GM19395 (cell line): Measurements from ENCODE around the gene KRTAP5-11.
"Not testable (repeated sequence)": the region's sequence is repeated elsewhere in the genome, so short reads cannot be mapped to it uniquely, and the experiment has no call there.

Source experiments
- ATAC-seq: cut with Tn5 transposase; IDR thresholded peaks from one replicate; pipeline ENCODE4 v1.9.1; 2021; ENCODE audit warnings: mild to moderate bottlenecking, moderate library complexity; ENCODE audit not compliant: unreplicated experiment

KRTAP5-11 gene

GRCh38 chr11:71582969-71583368 is 294 bp upstream of the KRTAP5-11 start:
- ATAC-seq = not testable (repeated sequence)

DNA sequence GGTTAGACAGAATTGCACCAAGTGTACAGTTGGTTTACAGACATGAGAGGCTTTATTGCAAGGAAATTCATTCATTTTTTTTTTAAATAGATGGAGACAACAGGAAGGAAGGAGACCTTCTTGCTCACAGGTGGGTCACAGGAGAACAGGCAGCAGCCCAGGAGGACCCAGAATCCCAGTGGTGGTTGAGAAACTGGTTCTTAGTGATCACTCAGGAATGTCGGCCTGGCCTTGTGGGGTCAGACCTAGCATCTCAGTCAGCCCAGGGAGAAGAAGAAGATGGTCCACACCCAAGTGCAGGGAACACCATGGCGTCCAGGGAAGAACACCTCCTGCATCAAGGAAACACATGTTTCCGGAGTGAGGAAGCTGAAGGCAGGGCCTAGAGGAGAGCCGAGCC is 849 bp downstream of the KRTAP5-11 start:
- ATAC-seq = no peak

- ATAC-seq = no peak
Observed at GRCh38 chr11:71580057-71581003, 2.3 kb downstream of the KRTAP5-11 start.

DNA sequence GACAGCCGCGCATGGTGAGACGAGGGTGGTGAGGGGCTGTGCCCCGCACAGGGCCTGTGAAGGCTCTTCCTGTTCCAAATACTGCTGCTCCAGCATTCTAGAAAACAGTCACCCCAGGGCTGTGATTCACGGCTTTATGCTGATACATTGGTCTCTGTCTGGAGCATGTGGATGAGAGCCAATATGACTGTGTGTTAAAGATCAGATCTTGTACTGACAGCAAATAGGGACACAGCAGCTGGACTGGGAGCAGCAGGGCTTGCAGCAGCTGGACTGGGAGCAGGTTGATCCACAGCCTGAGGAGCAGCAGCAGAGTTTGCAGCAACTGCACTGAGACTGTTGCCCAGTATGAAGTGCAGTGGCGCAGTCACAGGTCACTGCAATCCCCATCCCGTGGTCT is 3.2 kb downstream of the KRTAP5-11 start:
- ATAC-seq = not testable (repeated sequence)

DNA sequence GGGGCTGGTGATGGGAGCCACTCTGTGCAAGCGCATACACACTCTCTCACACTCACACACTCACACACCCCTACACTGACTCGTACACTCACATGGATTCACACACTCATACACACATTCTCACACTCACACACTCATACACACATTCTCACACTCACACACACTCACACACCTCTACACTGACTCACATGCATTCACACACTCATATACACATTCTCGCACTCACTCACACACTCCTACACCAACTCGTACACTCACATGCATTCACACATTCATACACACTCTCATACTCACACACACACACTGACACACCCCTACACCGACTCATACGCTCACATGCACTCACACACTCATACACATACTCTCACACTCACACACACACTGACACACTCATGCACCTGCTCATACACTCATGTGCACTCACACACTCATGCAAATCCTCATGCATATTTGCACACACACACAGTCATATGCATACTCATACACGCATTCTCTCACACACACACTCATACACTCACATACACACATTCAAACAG is 5.1 kb downstream of the KRTAP5-11 start:
- no peak for ATAC-seq

GRCh38 chr11:71576688-71577465 is 5.8 kb downstream of the KRTAP5-11 start:
- ATAC-seq = not testable (repeated sequence)

GRCh38 chr11:71575723-71576424 is 6.8 kb downstream of the KRTAP5-11 start:
- no peak for ATAC-seq

- ATAC-seq = no peak
Observed at GRCh38 chr11:71574418-71574817, 8.3 kb downstream of the KRTAP5-11 start.

DNA sequence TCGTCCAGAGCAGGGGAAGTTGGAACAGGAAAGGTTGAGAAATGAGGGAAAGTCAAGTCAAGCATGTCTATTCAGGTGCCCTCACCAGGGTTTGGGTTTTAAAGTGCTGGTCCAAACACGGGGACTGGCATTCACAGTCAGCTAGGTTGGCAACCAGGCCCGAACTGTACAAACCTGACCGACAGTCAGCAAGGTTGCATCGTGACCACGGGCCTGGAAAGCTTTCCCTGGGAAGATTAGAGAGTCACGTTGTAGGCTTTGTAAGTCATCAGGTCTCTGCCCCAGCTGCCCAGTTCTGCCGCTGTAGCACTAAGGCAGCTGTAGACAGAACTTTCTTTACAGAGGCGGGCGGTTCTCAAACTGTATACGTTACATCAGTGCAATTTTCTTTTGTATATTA is 9.9 kb downstream of the KRTAP5-11 start:
- ATAC-seq = no peak

- ATAC-seq = not testable (repeated sequence)
Observed at GRCh38 chr11:71571101-71571850, 11.4 kb downstream of the KRTAP5-11 start.

GRCh38 chr11:71568704-71569349 is 13.8 kb downstream of the KRTAP5-11 start:
- no peak for ATAC-seq

DNA sequence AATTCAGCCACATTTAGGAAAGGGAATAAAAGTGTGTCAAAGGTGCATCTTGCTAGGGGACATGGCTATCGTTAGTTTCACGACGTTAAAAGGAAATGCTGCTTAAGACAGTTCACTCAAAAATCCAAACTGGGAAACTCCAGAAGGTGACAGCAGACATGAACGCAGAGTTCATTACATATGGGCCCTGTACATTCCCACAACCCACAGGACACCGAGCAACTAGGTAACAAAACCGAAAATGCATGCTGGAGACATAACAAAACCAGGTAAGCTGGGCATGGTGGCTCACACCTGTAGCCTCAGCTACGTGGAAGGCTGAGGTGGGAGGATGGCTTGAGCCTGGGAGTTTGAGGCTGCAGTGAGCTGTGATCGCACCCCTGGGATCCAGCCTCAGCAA is 15.0 kb downstream of the KRTAP5-11 start:
- not testable (repeated sequence) for ATAC-seq

- ATAC-seq = not testable (repeated sequence)
Observed at GRCh38 chr11:71566626-71567599, 15.8 kb downstream of the KRTAP5-11 start.

- no peak for ATAC-seq
Observed at GRCh38 chr11:71566081-71566620, 16.5 kb downstream of the KRTAP5-11 start.

DNA sequence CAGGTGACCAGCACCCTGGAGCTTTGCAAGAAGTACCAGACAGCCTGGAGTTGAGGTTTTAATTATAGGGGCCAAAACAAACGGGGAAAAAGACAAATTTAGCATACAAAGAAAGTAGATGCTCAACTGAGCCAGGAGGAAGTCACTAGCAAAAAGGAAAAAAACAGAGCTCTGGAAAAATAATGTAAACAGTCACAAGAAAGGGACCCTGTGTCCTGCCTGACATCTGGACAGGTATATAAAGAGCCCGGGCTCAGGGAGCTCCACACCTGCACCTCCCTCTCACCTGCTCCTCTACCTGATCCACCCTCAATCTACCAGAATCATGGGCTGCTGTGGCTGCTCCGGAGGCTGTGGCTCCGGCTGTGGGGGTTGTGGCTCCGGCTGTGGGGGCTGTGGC is 17.4 kb downstream of the KRTAP5-11 start, which contains the start of gene KRTAP5-10:
TSS of gene KRTAP5-10 (plus strand) at position 301 of the 400 bp plus-strand sequence. CDS start at position 326, 25 bp downstream.
- ATAC-seq = no peak

DNA sequence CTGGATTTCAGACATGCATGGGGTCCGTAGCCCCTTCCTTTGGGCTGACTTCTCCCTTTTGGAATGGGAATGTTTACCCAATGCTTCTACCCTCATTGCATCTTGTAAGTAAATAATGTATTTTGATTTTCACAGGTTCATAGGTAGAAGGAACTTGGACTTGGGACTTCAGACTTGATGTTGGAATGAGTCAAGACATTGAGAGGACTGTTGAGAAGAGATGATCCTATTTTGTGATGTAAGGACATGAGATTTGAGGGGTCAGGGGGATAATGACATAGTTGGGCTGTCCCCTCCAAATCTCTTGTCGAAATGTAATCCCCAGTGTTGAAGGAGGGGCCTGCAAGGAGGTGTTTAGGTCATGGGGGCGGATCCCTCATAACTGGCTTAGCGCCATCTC is 18.2 kb downstream of the KRTAP5-11 start:
- ATAC-seq = no peak

DNA sequence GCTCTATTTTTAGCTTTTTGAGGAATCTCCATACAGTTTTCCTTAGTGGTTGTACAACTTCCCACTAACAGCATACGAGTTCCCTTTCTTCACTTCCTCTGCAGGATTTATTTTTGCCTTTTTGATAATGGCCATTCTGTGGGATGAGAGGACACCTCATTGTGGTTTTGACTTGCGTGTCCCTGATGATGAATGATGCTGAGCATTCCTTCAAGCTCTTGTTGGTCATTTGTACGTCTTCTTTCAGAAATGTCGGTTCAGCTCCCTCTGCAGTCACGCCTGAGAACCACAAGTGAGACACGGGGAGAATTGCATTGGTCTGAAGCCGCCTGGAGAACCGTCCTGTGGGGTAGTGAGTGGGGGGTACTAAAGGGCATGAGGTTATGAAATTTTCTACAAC is 19.3 kb downstream of the KRTAP5-11 start:
- no peak for ATAC-seq

DNA sequence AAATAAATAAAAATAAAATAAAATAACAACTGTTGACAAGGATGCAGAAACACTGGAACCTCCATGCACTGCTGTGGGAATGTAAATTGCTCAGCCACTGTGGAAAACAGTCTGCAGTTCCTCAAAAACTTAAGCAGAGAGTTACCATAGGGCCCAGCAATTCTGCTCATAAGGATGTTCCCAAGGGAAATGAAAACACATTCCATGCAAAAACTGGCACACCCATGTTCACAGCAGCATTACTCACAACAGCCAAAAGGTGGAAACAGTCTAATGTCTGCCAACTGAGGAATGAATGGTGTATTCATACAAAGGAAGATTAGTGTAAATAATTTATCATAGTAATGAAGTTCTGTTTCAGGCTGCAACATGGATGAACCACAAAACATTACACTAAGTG is 20.6 kb downstream of the KRTAP5-11 start:
- ATAC-seq = no peak
